Measurements from ENCODE around the gene KLHDC9. TPM values are rescaled to one million over a fixed set of nuclear protein-coding genes. Genes with fewer than 3 reads are reported as not detected.

Gene KLHDC9
- total and polyA plus RNA-seq, 12 donors = 0.83 to 17.7 (median 7.1) TPM

- peaks cover 0 to 22% (median 0%) of the 10 kb centered on the region in 9 donors for H3K4me1 ChIP-seq
- H3K4me3 ChIP-seq = no peak overlapping the region
- ATAC-seq = no peak
- intact Hi-C loops (cut with DNase I) = no loop called here
- no peaks in the 10 kb centered on the region for H3K9me3 ChIP-seq
- H3K27ac ChIP-seq = no peak overlapping the region
- TF ChIP-seq CTCF (IDR thresholded peaks at IDR 0.05) = no peak
- H3K27me3 ChIP-seq = peaks cover 0 to 3% (median 0%) of the 10 kb centered on the region in 7 donors
- WGBS, 2 donors = 52 to 70% methylated on average over 2 of the region's 2 CpGs
- H3K36me3 ChIP-seq = no peaks in the 10 kb centered on the region
- no peak for DNase-seq
These were observed 13.0 kb upstream of the KLHDC9 start for GRCh38 chr1:161085165-161085564.

GRCh38 chr1:161086457-161086856, 11.7 kb upstream of the KLHDC9 start:
- DNase-seq (no peak), ATAC-seq (no peak)
- Histone ChIP-seq H3K4me3 (no peak overlapping the region), H3K4me1 (peaks cover 0 to 22% (median 0%) of the 10 kb centered on the region in 9 donors), H3K27me3 (no peaks in the 10 kb centered on the region), H3K9me3 (no peaks in the 10 kb centered on the region), H3K27ac (no peak overlapping the region), H3K36me3 (no peaks in the 10 kb centered on the region)
- 72 to 80% methylated on average over 4 of the region's 4 CpGs for whole genome bisulfite sequencing, 2 donors
- no peak for TF ChIP-seq CTCF (IDR thresholded peaks at IDR 0.05)
- intact Hi-C loops (cut with DNase I) = no loop called here

DNA sequence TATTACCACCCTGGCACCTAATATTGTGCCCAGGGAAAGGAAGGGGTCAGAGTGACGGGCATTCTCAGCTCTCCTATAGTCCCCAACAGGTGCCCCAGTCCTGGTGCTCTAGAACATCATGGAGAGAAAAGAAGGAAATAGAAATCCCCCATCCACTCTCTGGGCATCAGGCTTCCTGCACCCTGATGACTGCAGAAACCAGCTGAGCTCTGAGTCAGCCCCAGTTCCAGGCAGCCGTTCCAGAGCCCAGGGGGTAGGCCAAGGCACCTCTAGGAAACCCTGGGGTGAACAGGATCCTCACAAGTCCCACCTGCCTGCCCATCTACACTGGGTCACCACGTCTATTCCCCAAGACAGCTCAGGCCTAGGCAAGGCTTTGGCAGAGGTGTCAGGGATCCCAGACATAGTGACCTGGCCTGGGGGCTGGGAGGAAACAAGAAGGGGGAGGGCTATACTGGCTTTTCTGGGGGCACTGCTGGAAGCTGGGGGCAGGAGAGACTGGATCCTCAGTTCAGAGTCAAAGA, 9.5 kb upstream of the KLHDC9 start:
- no peak for ATAC-seq
- intact Hi-C loops (cut with DNase I) = no loop called here
- 88 to 98% methylated on average over 3 of the region's 3 CpGs for WGBS, 2 donors
- DNase-seq = no peak
- Histone ChIP-seq H3K27me3 (no peaks in the 10 kb centered on the region), H3K27ac (no peak overlapping the region), H3K36me3 (no peaks in the 10 kb centered on the region), H3K9me3 (no peaks in the 10 kb centered on the region), H3K4me1 (peaks cover 0 to 8% (median 0%) of the 10 kb centered on the region in 9 donors), H3K4me3 (no peak overlapping the region)
- no peak for TF ChIP-seq CTCF (IDR thresholded peaks at IDR 0.05)

DNA sequence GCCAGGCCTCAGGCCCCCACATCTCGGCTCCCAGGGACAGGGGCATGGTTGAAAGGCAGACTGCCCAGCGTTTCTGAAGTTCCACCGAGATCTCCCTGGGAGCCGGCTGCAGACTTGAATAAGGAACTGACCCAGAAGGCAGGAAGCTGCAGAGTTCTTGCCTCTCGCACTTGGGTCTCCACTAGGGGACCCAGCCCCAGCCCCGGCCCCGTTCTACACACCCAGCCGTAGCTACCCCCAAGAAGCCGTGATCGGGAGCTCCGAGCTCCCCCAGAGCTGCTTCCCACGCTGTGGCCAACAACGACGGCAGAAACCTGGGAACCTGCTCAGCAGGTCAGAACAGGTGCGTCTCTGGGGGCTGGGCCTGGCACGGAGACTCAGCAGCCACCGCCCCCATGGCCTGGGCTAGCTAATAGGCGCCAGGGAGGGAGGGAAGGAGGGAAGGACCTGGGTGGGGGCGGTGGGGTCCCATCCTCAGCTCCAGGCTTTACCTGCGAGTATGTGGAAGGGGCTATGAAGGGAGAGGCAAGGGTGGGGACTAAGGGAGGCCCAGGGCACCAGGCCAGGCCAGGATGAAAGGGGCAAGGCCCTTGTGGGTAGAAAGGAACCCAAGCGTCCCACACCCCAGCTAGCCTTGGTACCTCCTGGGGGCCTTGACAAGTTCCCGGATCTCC, 8.8 kb upstream of the KLHDC9 start, which contains the start of gene NECTIN4:
TSS of gene NECTIN4 (minus strand) at position 308 of the 674 bp plus-strand sequence. CDS start at position 46, 262 bp downstream.
- WGBS, 2 donors = 73 to 75% methylated on average over 22 of the region's 22 CpGs
- H3K4me3 ChIP-seq = no peak within 1 kb of the TSS
- ATAC-seq = no peak

More for the DNA sequence above, 8.8 kb upstream of the KLHDC9 start, which contains the start of gene NECTIN4:
- no peaks in the 10 kb centered on the region for H3K9me3 ChIP-seq
- no peak for DNase-seq
- peaks cover 0 to 2% (median 0%) of the 10 kb centered on the region in 9 donors for H3K4me1 ChIP-seq
- H3K27ac ChIP-seq = no peak within 1 kb of the TSS
- H3K27me3 ChIP-seq = no peaks in the 10 kb centered on the region
- H3K36me3 ChIP-seq = no peaks in the 10 kb centered on the region
- no peak for TF ChIP-seq CTCF (IDR thresholded peaks at IDR 0.05)
- intact Hi-C loops (cut with DNase I) = no loop called here

All from heart right ventricle (tissue), 16 donors.